DND-41 (cell line): ENCODE results near the gene SLC6A1.

Experiments
- ATAC-seq: fragments of 200-7000 bp; cut with Tn5 transposase; 3 replicates; pipeline ENCODE4 v1.9.1; 2021; ENCODE audit warnings: low read depth; ENCODE audit not compliant: insufficient read depth
- DNase-seq: peaks from one replicate; pipeline ENCODE4 v3.0.0-alpha.2; 2020
- H2AFZ ChIP-seq: 2 replicates; pipeline ENCODE4 v1.6.0; 2012; ENCODE audit warnings: low read depth, low read length
- H3K27ac ChIP-seq: 2 replicates; pipeline ENCODE4 v1.5.1; 2012; ENCODE audit warnings: low read length, inconsistent platforms
- H3K27me3 ChIP-seq: fragments of 200-600 bp; sonication (generic); 2 replicates; pipeline ENCODE4 v1.6.0; 2012; ENCODE audit warnings: low read length, mild to moderate bottlenecking, inconsistent platforms; ENCODE audit not compliant: insufficient read depth, poor library complexity
- H3K36me3 ChIP-seq: 2 replicates; pipeline ENCODE4 v1.5.1; 2012; ENCODE audit warnings: low read length, inconsistent platforms; ENCODE audit not compliant: insufficient read depth
- H3K4me1 ChIP-seq: 2 replicates; pipeline ENCODE4 v1.5.1; 2012; ENCODE audit warnings: mild to moderate bottlenecking, low read length; ENCODE audit not compliant: insufficient read depth
- H3K4me2 ChIP-seq: 2 replicates; pipeline ENCODE4 v1.6.0; 2012; ENCODE audit warnings: mild to moderate bottlenecking, moderate library complexity, low read length, inconsistent platforms; ENCODE audit not compliant: insufficient read depth
- H3K4me3 ChIP-seq, 2 experiments: fragments of 200-600 bp in 1 of 2; shearing (Covaris generic) in 1 of 2; 2 replicates each; pipeline ENCODE4 v1.5.1; 2012 to 2016; ENCODE audit warnings: inconsistent platforms in 2 of 2, low read length in 2 of 2, mild to moderate bottlenecking in 2 of 2, low read depth in 1 of 2, moderate library complexity in 1 of 2
- H3K79me2 ChIP-seq: 2 replicates; pipeline ENCODE4 v1.6.0; 2012; ENCODE audit warnings: low read length, inconsistent platforms; ENCODE audit not compliant: insufficient read depth
- H3K9ac ChIP-seq: 2 replicates; pipeline ENCODE4 v1.6.0; 2012; ENCODE audit warnings: low read depth, mild to moderate bottlenecking, inconsistent platforms, low read length, moderate library complexity
- H3K9me3 ChIP-seq: 2 replicates; pipeline ENCODE4 v1.5.1; 2012; ENCODE audit warnings: low read length, moderate library complexity, mild to moderate bottlenecking, inconsistent platforms; ENCODE audit not compliant: insufficient read depth, severe bottlenecking
- H4K20me1 ChIP-seq: 2 replicates; pipeline ENCODE4 v1.6.0; 2012; ENCODE audit warnings: low read length; ENCODE audit not compliant: insufficient read depth
- EZH2 ChIP-seq: IDR thresholded peaks from 3 replicates; pipeline ENCODE4 v1.6.1; 2012; ENCODE audit warnings: borderline replicate concordance, low read depth, mild to moderate bottlenecking, moderate library complexity, low read length, inconsistent platforms; ENCODE audit not compliant: severe bottlenecking
- TF ChIP-seq, protein P1 (sequence below): IDR thresholded peaks from 2 replicates; pipeline ENCODE4 v1.5.1; 2012; ENCODE audit warnings: borderline replicate concordance, low read length, moderate library complexity, mild to moderate bottlenecking; ENCODE audit not compliant: poor library complexity, severe bottlenecking; ENCODE audit errors: extremely low read depth

Gene SLC6A1

DNA sequence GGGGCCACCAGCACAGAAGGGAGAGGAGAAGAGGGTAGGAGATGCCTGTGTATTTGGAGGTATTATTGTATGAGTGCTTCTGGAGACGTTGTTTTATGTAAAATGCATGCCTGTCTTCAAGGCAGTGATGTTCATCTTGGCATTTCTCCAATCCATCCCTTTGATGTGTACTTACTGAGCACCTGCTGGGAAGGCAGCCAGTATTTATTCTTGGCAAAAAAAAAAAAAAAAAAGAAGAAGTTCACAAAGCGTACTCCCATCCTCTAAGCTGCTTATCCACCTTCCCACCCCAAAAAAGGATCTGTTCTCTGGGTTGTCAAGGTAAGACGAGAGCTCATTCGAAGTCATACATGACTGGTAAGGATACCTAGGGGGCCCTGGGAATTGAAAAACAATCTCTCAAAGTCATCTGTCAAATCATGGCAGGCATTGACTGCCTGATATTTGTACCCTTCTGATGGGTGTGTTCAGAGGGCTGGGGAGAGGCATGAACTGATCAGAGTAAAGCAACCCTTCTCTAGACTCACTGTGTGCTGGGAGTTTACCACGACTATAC is 30.0 kb upstream of the SLC6A1 start:
- peak; percentile 6 for DNase-seq
- Histone ChIP-seq H2AFZ (no peak overlapping the region), H3K27ac (no peak overlapping the region), H4K20me1 (peaks cover 16% of the 10 kb centered on the region), H3K36me3 (no peaks in the 10 kb centered on the region), H3K4me2 (no peak overlapping the region), H3K4me3 (no peak overlapping the region), H3K9me3 (no peaks in the 10 kb centered on the region), H3K9ac (no peak overlapping the region), H3K27me3 (no peaks in the 10 kb centered on the region), H3K79me2 (no peaks in the 10 kb centered on the region), H3K4me1 (no peaks in the 10 kb centered on the region)
- no peak for TF ChIP-seq EZH2
- TF ChIP-seq, protein P1, sequence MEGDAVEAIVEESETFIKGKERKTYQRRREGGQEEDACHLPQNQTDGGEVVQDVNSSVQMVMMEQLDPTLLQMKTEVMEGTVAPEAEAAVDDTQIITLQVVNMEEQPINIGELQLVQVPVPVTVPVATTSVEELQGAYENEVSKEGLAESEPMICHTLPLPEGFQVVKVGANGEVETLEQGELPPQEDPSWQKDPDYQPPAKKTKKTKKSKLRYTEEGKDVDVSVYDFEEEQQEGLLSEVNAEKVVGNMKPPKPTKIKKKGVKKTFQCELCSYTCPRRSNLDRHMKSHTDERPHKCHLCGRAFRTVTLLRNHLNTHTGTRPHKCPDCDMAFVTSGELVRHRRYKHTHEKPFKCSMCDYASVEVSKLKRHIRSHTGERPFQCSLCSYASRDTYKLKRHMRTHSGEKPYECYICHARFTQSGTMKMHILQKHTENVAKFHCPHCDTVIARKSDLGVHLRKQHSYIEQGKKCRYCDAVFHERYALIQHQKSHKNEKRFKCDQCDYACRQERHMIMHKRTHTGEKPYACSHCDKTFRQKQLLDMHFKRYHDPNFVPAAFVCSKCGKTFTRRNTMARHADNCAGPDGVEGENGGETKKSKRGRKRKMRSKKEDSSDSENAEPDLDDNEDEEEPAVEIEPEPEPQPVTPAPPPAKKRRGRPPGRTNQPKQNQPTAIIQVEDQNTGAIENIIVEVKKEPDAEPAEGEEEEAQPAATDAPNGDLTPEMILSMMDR, result no peak
- ATAC-seq, result no peak

DNA sequence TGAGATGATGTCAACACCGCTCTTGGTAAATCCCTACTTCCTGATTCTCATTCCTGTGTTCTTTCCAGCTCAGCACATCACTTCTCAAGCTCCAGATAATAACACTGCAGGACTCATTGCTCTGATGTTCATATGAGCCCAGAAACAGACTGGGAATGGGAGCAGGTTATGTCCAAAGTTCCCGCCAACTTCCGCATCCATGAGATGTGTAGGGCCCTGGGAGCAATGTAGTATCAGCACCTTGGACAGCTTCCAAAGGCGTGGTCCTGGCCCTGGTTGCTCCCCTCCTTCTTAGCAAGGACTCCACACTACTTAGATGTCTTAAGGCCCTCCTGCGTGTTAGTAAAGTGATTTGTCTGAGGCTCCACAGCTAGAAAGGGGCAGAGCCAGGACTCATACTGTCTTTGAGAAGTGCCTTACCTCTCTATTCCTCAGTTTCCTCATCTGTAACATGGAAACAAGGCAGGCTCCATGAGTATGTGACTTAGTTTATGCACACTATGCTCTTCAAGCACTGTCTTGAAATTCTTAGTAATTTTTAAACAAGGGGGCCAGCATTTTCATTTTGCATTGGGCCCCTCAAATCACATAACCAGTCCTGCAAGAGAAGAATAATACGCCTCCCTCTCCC is 27.9 kb upstream of the SLC6A1 start:
- no peaks in the 10 kb centered on the region for H3K9me3 ChIP-seq
- peak; percentile 57 for DNase-seq
- no peaks in the 10 kb centered on the region for H3K36me3 ChIP-seq
- no peak overlapping the region for H3K9ac ChIP-seq
- H2AFZ ChIP-seq, result no peak overlapping the region
- H3K79me2 ChIP-seq, result no peaks in the 10 kb centered on the region
- ATAC-seq, result peak; percentile 94
- no peaks in the 10 kb centered on the region for H3K4me1 ChIP-seq
- no peak overlapping the region for H3K4me3 ChIP-seq
- peaks cover 3% of the 10 kb centered on the region for H3K27me3 ChIP-seq
- TF ChIP-seq, protein P1, result no peak
- no peak for TF ChIP-seq EZH2
- H3K4me2 ChIP-seq, result no peak overlapping the region
- H4K20me1 ChIP-seq, result peaks cover 16% of the 10 kb centered on the region
- no peak overlapping the region for H3K27ac ChIP-seq

DNA sequence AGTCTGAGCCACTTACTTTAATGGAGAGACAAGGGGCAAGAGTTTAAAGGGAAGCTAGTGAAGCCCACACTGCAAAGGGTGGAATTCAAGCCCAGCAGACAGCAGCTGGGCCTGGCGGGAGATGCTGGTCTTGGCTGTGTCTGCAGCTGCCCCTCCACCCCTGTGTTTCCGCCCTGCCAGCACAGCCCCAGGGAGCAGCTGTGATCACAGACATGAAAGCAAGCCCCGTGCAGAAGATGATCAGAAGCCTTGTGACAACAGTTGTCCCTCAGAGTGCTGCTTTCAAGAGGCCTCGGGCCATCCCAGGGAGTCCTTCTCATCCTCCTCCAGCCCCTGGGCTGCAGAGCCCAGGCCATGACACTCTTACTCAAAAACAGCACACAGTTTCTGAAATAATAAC is 24.1 kb upstream of the SLC6A1 start:
- Histone ChIP-seq H3K27ac (no peak overlapping the region), H3K36me3 (no peaks in the 10 kb centered on the region), H3K4me2 (no peak overlapping the region), H4K20me1 (peaks cover 18% of the 10 kb centered on the region), H3K9ac (no peak overlapping the region), H2AFZ (no peak overlapping the region), H3K79me2 (no peaks in the 10 kb centered on the region), H3K9me3 (no peaks in the 10 kb centered on the region), H3K4me3 (no peak overlapping the region), H3K4me1 (no peaks in the 10 kb centered on the region), H3K27me3 (peaks cover 4% of the 10 kb centered on the region)
- no peak for ATAC-seq
- no peak for DNase-seq
- TF ChIP-seq, protein P1, result no peak
- no peak for TF ChIP-seq EZH2
